Measurements from ENCODE around the gene PTPRM.

DNA sequence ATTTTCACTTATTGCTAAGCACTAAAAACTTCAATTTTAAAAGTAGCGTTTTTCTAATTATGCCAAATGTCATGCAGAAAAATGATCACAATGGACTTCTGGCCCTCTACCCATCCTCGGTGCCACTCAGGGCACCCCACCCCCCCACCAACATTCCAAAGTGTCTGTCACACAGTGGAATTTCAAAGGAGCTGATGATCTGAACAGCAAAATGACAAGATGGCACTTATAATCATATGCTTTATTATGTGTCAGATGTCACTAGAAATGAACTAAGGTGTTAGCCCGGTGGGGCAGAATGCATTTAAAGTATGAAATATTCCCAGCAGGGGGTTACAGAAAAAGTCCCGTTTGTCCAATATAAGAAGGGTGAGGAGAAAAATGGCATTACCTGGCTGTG lies 681.5 kb downstream of the PTPRM start:
- TF ChIP-seq POLR2A (IDR thresholded peaks at IDR 0.05; ENCODE audit: low read depth, low read length) (no peak), CHD1 (IDR thresholded peaks at IDR 0.05; ENCODE audit: low read depth, low read length) (no peak), RCOR1 (IDR thresholded peaks at IDR 0.05; ENCODE audit: insufficient replicate concordance, low read length) (no peak), RAD21 (IDR thresholded peaks at IDR 0.05; ENCODE audit: low read length) (no peak), SMC3 (IDR thresholded peaks at IDR 0.05; ENCODE audit: low read depth, low read length) (no peak)
- TF ChIP-seq, protein P1, sequence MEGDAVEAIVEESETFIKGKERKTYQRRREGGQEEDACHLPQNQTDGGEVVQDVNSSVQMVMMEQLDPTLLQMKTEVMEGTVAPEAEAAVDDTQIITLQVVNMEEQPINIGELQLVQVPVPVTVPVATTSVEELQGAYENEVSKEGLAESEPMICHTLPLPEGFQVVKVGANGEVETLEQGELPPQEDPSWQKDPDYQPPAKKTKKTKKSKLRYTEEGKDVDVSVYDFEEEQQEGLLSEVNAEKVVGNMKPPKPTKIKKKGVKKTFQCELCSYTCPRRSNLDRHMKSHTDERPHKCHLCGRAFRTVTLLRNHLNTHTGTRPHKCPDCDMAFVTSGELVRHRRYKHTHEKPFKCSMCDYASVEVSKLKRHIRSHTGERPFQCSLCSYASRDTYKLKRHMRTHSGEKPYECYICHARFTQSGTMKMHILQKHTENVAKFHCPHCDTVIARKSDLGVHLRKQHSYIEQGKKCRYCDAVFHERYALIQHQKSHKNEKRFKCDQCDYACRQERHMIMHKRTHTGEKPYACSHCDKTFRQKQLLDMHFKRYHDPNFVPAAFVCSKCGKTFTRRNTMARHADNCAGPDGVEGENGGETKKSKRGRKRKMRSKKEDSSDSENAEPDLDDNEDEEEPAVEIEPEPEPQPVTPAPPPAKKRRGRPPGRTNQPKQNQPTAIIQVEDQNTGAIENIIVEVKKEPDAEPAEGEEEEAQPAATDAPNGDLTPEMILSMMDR (conservative IDR thresholded peaks at IDR 0.05; ENCODE audit: low read depth, low read length): no peak
